GM12878 (cell line): Measurements from ENCODE around the gene PLA2G2C. TPM values are rescaled to one million over a fixed set of nuclear protein-coding genes. Genes with fewer than 3 reads are reported as not detected.

ENCODE experiments used
- ATAC-seq: fragments of 200-7000 bp; cut with Tn5 transposase; 3 replicates; pipeline ENCODE4 v1.9.1; 2020; ENCODE audit warnings: mild to moderate bottlenecking, moderate library complexity
- BruUV-seq: library from RNA; stranded (reverse); fragments of 400-500 nt; replicated peaks from 2 replicates; lab custom pipeline; 2021; lab: Mats Ljungman, UMichigan
- CTCF ChIA-PET: fragments of 300-600 bp; sonication (Branson Sonifier 250); formaldehyde crosslinking; extraction: SDS; loops from one replicate; lab custom pipeline; 2021; ENCODE audit warnings: inconsistent platforms; lab: Yijun Ruan, JAX
- POLR2A ChIA-PET: fragments of 350-600 bp; formaldehyde crosslinking; extraction: SDS; loops from one replicate; lab custom pipeline; 2021; ENCODE audit warnings: inconsistent platforms; lab: Charles Lee
- RAD21 ChIA-PET: fragments of 300-600 bp; sonication (Branson Sonifier 250); formaldehyde crosslinking; loops from one replicate; lab custom pipeline; 2023; ENCODE audit warnings: antibody characterized with exemption; ENCODE audit not compliant: unreplicated experiment; lab: Charles Lee
- SMC1A ChIA-PET: fragments of 300-600 bp; sonication (Branson Sonifier 250); formaldehyde crosslinking; loops from one replicate; lab custom pipeline; 2023; ENCODE audit not compliant: unreplicated experiment, uncharacterized antibody; lab: Charles Lee
- DNase-seq: peaks from one replicate; pipeline ENCODE4 v3.0.0-alpha.2; 2011; ENCODE audit warnings: low read depth, low spot score
- FAIRE-seq: peaks from 3 replicates; lab custom pipeline; 2011; peaks lifted over from hg19 to GRCh38; lab: Jason Lieb, UNC
- H2AFZ ChIP-seq: 2 replicates; pipeline ENCODE4 v1.6.0; 2011; ENCODE audit warnings: low read depth, low read length, control low read depth; ENCODE audit not compliant: control insufficient read depth
- H3K27ac ChIP-seq: 2 replicates; pipeline ENCODE4 v1.5.1; 2011; ENCODE audit warnings: control low read depth; ENCODE audit not compliant: control insufficient read depth, insufficient read depth
- H3K27me3 ChIP-seq, 2 experiments: replicated peaks in 1 of 2; 2 replicates each; pipeline versions ENCODE4 v1.6.0 to v1.6.1; 2011; ENCODE audit warnings: low read length in 1 of 2; ENCODE audit not compliant: control insufficient read depth in 2 of 2, insufficient read depth in 2 of 2
- H3K36me3 ChIP-seq, 2 experiments: 2 replicates each; pipeline ENCODE4 v1.5.1; 2011; ENCODE audit warnings: low read length in 1 of 2; ENCODE audit not compliant: control insufficient read depth in 2 of 2, insufficient read depth in 2 of 2
- H3K4me1 ChIP-seq: 2 replicates; pipeline ENCODE4 v1.6.1; 2011; ENCODE audit warnings: mild to moderate bottlenecking, low read length, moderate library complexity, mixed read lengths; ENCODE audit not compliant: control insufficient read depth, insufficient read depth
- H3K4me2 ChIP-seq: 2 replicates; pipeline ENCODE4 v1.6.0; 2011; ENCODE audit warnings: control low read depth; ENCODE audit not compliant: control insufficient read depth, insufficient read depth
- H3K4me3 ChIP-seq: fragments of 200-600 bp; sonication (generic); 2 replicates; pipeline ENCODE4 v1.5.1; 2016
- H3K79me2 ChIP-seq: 2 replicates; pipeline ENCODE4 v1.6.0; 2011; ENCODE audit warnings: low read length; ENCODE audit not compliant: control insufficient read depth, insufficient read depth
- H3K9ac ChIP-seq: 2 replicates; pipeline ENCODE4 v1.8.0; 2011; ENCODE audit warnings: low read length, control low read depth, mixed read lengths; ENCODE audit not compliant: control insufficient read depth, insufficient read depth
- H3K9me3 ChIP-seq: replicated peaks from 3 replicates; pipeline ENCODE4 v1.5.1; 2011; ENCODE audit warnings: mild to moderate bottlenecking, low read length; ENCODE audit not compliant: control insufficient read depth, insufficient read depth
- H4K20me1 ChIP-seq: 2 replicates; pipeline ENCODE4 v1.6.0; 2011; ENCODE audit not compliant: control insufficient read depth, insufficient read depth
- IRF3 ChIP-seq: fragments of 450-650 bp; IDR thresholded peaks from 2 replicates; pipeline ENCODE4 v1.6.1; 2014; ENCODE audit warnings: mild to moderate bottlenecking
- KDM1A ChIP-seq: fragments of 200-600 bp; sonication (generic); IDR thresholded peaks from 2 replicates; pipeline ENCODE4 v1.6.1; 2016; ENCODE audit warnings: borderline replicate concordance
- KLF5 ChIP-seq: fragments of 450-650 bp; IDR thresholded peaks from 2 replicates; pipeline ENCODE4 v1.6.1; 2014; ENCODE audit warnings: mild to moderate bottlenecking; ENCODE audit not compliant: partially characterized antibody
- MYB ChIP-seq: fragments of 150-350 bp; IDR thresholded peaks from 2 replicates; pipeline ENCODE4 v1.6.1; 2014; ENCODE audit warnings: mild to moderate bottlenecking, low read depth, low read length, borderline replicate concordance
- NFXL1 ChIP-seq: fragments of 450-650 bp; IDR thresholded peaks from 2 replicates; pipeline ENCODE4 v1.6.1; 2017; ENCODE audit warnings: antibody characterized with exemption, mild to moderate bottlenecking, borderline replicate concordance
- NFYA ChIP-seq: IDR thresholded peaks from 2 replicates; pipeline ENCODE4 v1.6.1; 2011; ENCODE audit warnings: low read depth, mild to moderate bottlenecking, low read length, improper control_type of control experiment, borderline replicate concordance
- NR2C2 ChIP-seq: IDR thresholded peaks from 2 replicates; pipeline ENCODE4 v1.6.1; 2011; ENCODE audit warnings: borderline replicate concordance, low read depth; ENCODE audit not compliant: control insufficient read depth, insufficient read length
- RCOR1 ChIP-seq: conservative IDR thresholded peaks from 2 replicates; pipeline ENCODE4 v1.6.1; 2012; ENCODE audit warnings: low read depth, low read length, improper control_type of control experiment
- TCF12 ChIP-seq: IDR thresholded peaks from 2 replicates; pipeline ENCODE4 v1.6.1; 2011; ENCODE audit warnings: low read depth, mild to moderate bottlenecking, low read length
- ZBTB4 ChIP-seq: fragments of 450-650 bp; formaldehyde crosslinking; IDR thresholded peaks from 2 replicates; pipeline ENCODE4 v1.4.0; 2022; ENCODE audit warnings: mild to moderate bottlenecking, moderate library complexity
- ZNF24 ChIP-seq: fragments of 450-650 bp; IDR thresholded peaks from 2 replicates; pipeline ENCODE4 v1.6.1; 2017; ENCODE audit warnings: antibody characterized with exemption, mild to moderate bottlenecking
- in situ Hi-C: fragments of 300-500 bp; cut with MboI; formaldehyde crosslinking; loops from 9 replicates; pipeline ENCODE4 v1.14.3; 2018; ENCODE audit warnings: mixed read lengths
- intact Hi-C: fragments of 100-400 bp; cut with micrococcal nuclease; formaldehyde crosslinking; loops from one replicate; pipeline ENCODE4 v1.14.2; 2022; ENCODE audit not compliant: unreplicated experiment
- polyA plus RNA-seq, 11 experiments: library from polyadenylated mRNA; depleted of rRNA in 4 of 11; unstranded in 6 of 11; stranded (reverse) in 5 of 11; fragments of >200 nt; fragmentation: Nextera tagmentation in 4 of 11; fragmentation: Illumina TruSeq in 1 of 11; extraction: Ambion mirVana in 4 of 11; extraction: Trizol in 1 of 11; gene quantifications; 1 replicate in 1 of 11; 2 replicates in 10 of 11; pipeline versions ENCODE4 v1.2.1 to v1.2.3, GENCODE V29; 2011 to 2016; ENCODE audit warnings: inconsistent platforms in 2 of 11, missing spikeins in 2 of 11, low read depth in 1 of 11
- total RNA-seq, 4 experiments: library from RNA; depleted of rRNA in 3 of 4; stranded (reverse); fragments of >200 nt in 3 of 4; fragmentation: Illumina TruSeq in 1 of 4; extraction: Trizol in 1 of 4; gene quantifications; 2 replicates each; pipeline versions ENCODE4 v1.2.1 to v1.2.3, GENCODE V29; 2013 to 2021

Gene PLA2G2C
- total and polyA plus RNA-seq, 10 of the 15 experiments (the other 5 are each of a cell fraction or from before 2014, with no cell fraction given) = 0.05 TPM; not detected in 9

- BruUV-seq = no TSS peak
- no peak for ATAC-seq
- ChIA-PET SMC1A (interaction anchor here (1.2 kb wide), 1 partner anchor 13 kb away, joined by 3 read pairs; no protein-coding TSS in a partner anchor), CTCF (interaction anchor here (1.5 to 5.2 kb wide), 3 partner anchors 10 to 262 kb away, joined by 3 to 20 read pairs (median 3); no protein-coding TSS in a partner anchor), POLR2A (no interaction called here), RAD21 (no interaction called here)
- intact Hi-C loops = no loop called here
- Histone ChIP-seq H2AFZ (no peak overlapping the region), H3K4me1 (peaks cover 12% of the 10 kb centered on the region), H3K9ac (no peak overlapping the region), H3K4me2 (no peak overlapping the region), H3K27me3 (peaks cover 0 to 2% of the 10 kb centered on the region in 2 experiments; a peak in 2 of 4 replicates), H3K27ac (no peak overlapping the region), H3K36me3 (no peaks in the 10 kb centered on the region), H3K4me3 (no peak overlapping the region), H4K20me1 (no peaks in the 10 kb centered on the region), H3K9me3 (no peaks in the 10 kb centered on the region; the same call in 2 of the 3 replicates), H3K79me2 (no peaks in the 10 kb centered on the region)
- TF ChIP-seq ZNF24 = no peak
- no peak for TF ChIP-seq TCF12
- no peak for TF ChIP-seq KLF5
- TF ChIP-seq ZBTB4 = no peak
- no peak for TF ChIP-seq MYB
- no peak for TF ChIP-seq RCOR1
- no peak for TF ChIP-seq NR2C2
- TF ChIP-seq NFXL1 = no peak
- TF ChIP-seq NFYA = no peak
- no peak for TF ChIP-seq IRF3
- no peak for TF ChIP-seq KDM1A
- no peak for DNase-seq
- no peak for FAIRE-seq
- in situ Hi-C loops = no loop called here
Measured at GRCh38 chr1:20182415-20182814, 3.9 kb downstream of the PLA2G2C start.
